K562 (cell line): Measurements from ENCODE around the gene OPN5. TPM values are rescaled to one million over a fixed set of nuclear protein-coding genes. Genes with fewer than 3 reads are reported as not detected.

Source experiments
- ATAC-seq: fragments of 200-7000 bp; cut with Tn5 transposase; 3 replicates; pipeline ENCODE4 v1.9.1; 2020; ENCODE audit warnings: moderate library complexity
- BruUV-seq: library from RNA; stranded (reverse); fragments of 400-500 nt; replicated peaks from 2 replicates; lab custom pipeline; 2021; lab: Mats Ljungman, UMichigan
- CTCF ChIA-PET: fragments of 300-600 bp; formaldehyde crosslinking; extraction: SDS; loops from one replicate; lab custom pipeline; 2021; ENCODE audit warnings: low intra/inter-chr PET ratio; lab: Yijun Ruan, JAX
- POLR2A ChIA-PET: fragments of 300-600, 350-650 bp; sonication (Branson Sonifier 250); formaldehyde crosslinking; extraction: SDS; loops from one replicate; lab custom pipeline; 2021; ENCODE audit warnings: antibody characterized with exemption, inconsistent platforms; lab: Yijun Ruan, JAX
- DNase-seq, 4 experiments: peaks; one replicate each; pipeline versions ENCODE4 v3.0.0 to v3.0.0-alpha.2; 2011 to 2018; ENCODE audit warnings: low spot score in 3 of 4, mixed read lengths in 3 of 4; ENCODE audit errors: extremely low read depth in 1 of 4
- FAIRE-seq: peaks from 2 replicates; lab custom pipeline; 2011; peaks lifted over from hg19 to GRCh38; lab: Jason Lieb, UNC
- H2AFZ ChIP-seq: 2 replicates; pipeline ENCODE4 v1.6.0; 2011; ENCODE audit warnings: low read depth, low read length, control low read depth, inconsistent platforms
- H3K27ac ChIP-seq: fragments of 200-600 bp; 3 replicates; pipeline ENCODE4 v1.8.0; 2011; ENCODE audit warnings: low read depth, mild to moderate bottlenecking, control low read depth, inconsistent platforms, low read length, moderate library complexity, mixed read lengths; ENCODE audit errors: extremely low read depth
- H3K27me3 ChIP-seq, 2 experiments: fragments of 300-600 bp in 1 of 2; 2 replicates in 1 of 2; 3 replicates in 1 of 2; pipeline versions ENCODE4 v1.6.0 to v1.8.0; 2011; ENCODE audit warnings: inconsistent platforms in 2 of 2, low read length in 2 of 2, mild to moderate bottlenecking in 1 of 2, mixed read lengths in 1 of 2, moderate library complexity in 1 of 2; ENCODE audit not compliant: control insufficient read depth in 2 of 2, insufficient read depth in 2 of 2
- H3K36me3 ChIP-seq: fragments of 300-600 bp; 3 replicates; pipeline ENCODE4 v1.8.0; 2011; ENCODE audit warnings: mild to moderate bottlenecking, low read length, inconsistent platforms; ENCODE audit not compliant: control insufficient read depth, insufficient read depth
- H3K4me1 ChIP-seq, 2 experiments: fragments of 200-600 bp in 1 of 2; replicated peaks in 1 of 2; 2 replicates in 1 of 2; 3 replicates in 1 of 2; pipeline versions ENCODE4 v1.5.1 to v1.8.0; 2011; ENCODE audit warnings: inconsistent platforms in 2 of 2, low read length in 2 of 2, mild to moderate bottlenecking in 1 of 2, mixed read lengths in 1 of 2, moderate library complexity in 1 of 2; ENCODE audit not compliant: control insufficient read depth in 2 of 2, insufficient read depth in 2 of 2
- H3K4me2 ChIP-seq: 2 replicates; pipeline ENCODE4 v1.6.1; 2011; ENCODE audit warnings: low read length, control low read depth, inconsistent platforms, mixed read lengths; ENCODE audit not compliant: insufficient read depth
- H3K4me3 ChIP-seq: fragments of 200-600 bp; sonication (generic), shearing (Covaris generic); 2 replicates; pipeline ENCODE4 v1.5.1; 2016; ENCODE audit warnings: control low read depth, inconsistent platforms
- H3K79me2 ChIP-seq: fragments of 200-600 bp; 3 replicates; pipeline ENCODE4 v1.8.0; 2011; ENCODE audit warnings: low read length, inconsistent platforms; ENCODE audit not compliant: control insufficient read depth, insufficient read depth
- H3K9ac ChIP-seq, 2 experiments: 2 replicates each; pipeline versions ENCODE4 v1.6.0 to v1.6.1; 2011; ENCODE audit warnings: low read depth in 2 of 2, low read length in 2 of 2, control low read depth in 1 of 2, inconsistent platforms in 1 of 2, mild to moderate bottlenecking in 1 of 2, mixed read lengths in 1 of 2; ENCODE audit not compliant: insufficient read depth in 1 of 2
- H3K9me1 ChIP-seq: one replicate; pipeline ENCODE4 v1.6.0; 2011; ENCODE audit warnings: inconsistent platforms, mild to moderate bottlenecking, low read length, moderate library complexity; ENCODE audit not compliant: control insufficient read depth, insufficient read depth
- H3K9me3 ChIP-seq: replicated peaks from 2 replicates; pipeline ENCODE4 v1.5.1; 2011; ENCODE audit warnings: low read depth, low read length, inconsistent platforms; ENCODE audit not compliant: control insufficient read depth, insufficient read depth
- H4K20me1 ChIP-seq: replicated peaks from 2 replicates; pipeline ENCODE4 v1.6.1; 2011; ENCODE audit warnings: low read length, inconsistent platforms, mixed read lengths; ENCODE audit not compliant: control insufficient read depth, insufficient read depth
- CBFB ChIP-seq: sonication (generic); formaldehyde crosslinking; IDR thresholded peaks from 2 replicates; pipeline ENCODE4 v1.4.0; 2020; ENCODE audit warnings: mild to moderate bottlenecking, missing genetic modification reagents
- HNRNPH1 ChIP-seq: fragments of 200-400 bp; formaldehyde crosslinking; optimal IDR thresholded peaks from 2 replicates; pipeline ENCODE3; 2017; ENCODE audit warnings: low read depth, mild to moderate bottlenecking, low read length, moderate library complexity
- MCM7 ChIP-seq, 2 experiments: fragments of 450-650 bp; IDR thresholded peaks; 2 replicates each; pipeline ENCODE4 v1.6.1; 2016 to 2018
- MYBL2 ChIP-seq, 2 experiments: fragments of 450-650 bp in 1 of 2; sonication (generic) in 1 of 2; formaldehyde crosslinking in 1 of 2; IDR thresholded peaks; 2 replicates each; pipeline versions ENCODE4 v1.6.1 to v1.8.1; 2017 to 2022; ENCODE audit warnings: borderline replicate concordance in 1 of 2, inconsistent platforms in 1 of 2, low read depth in 1 of 2, mild to moderate bottlenecking in 1 of 2, missing genetic modification reagents in 1 of 2, moderate library complexity in 1 of 2
- POLR3G ChIP-seq: IDR thresholded peaks from 2 replicates; pipeline ENCODE4 v1.6.1; 2011; ENCODE audit not compliant: insufficient read length, insufficient replicate concordance; ENCODE audit errors: extremely low read depth
- RBBP5 ChIP-seq: fragments of 200-600 bp; sonication (generic); IDR thresholded peaks from 2 replicates; pipeline ENCODE4 v1.6.1; 2012; ENCODE audit warnings: borderline replicate concordance, mild to moderate bottlenecking, low read length, control low read depth, inconsistent platforms; ENCODE audit not compliant: insufficient read depth, poor library complexity, severe bottlenecking
- in situ Hi-C: fragments of 300-500 bp; cut with MboI; formaldehyde crosslinking; loops from 4 replicates; pipeline ENCODE4 v1.15.0; 2018; ENCODE audit warnings: inconsistent platforms, mixed read lengths
- intact Hi-C: fragments of 100-400 bp; cut with micrococcal nuclease; formaldehyde crosslinking; loops from 2 replicates; pipeline ENCODE4 v1.14.2; 2022
- polyA plus RNA-seq, 8 experiments: library from polyadenylated mRNA; depleted of rRNA in 4 of 8; stranded (reverse) in 5 of 8; unstranded in 3 of 8; fragments of >200 nt; fragmentation: Nextera tagmentation in 2 of 8; fragmentation: Illumina TruSeq in 1 of 8; extraction: Ambion mirVana in 2 of 8; extraction: Trizol in 1 of 8; gene quantifications; 2 replicates each; pipeline versions ENCODE4 v1.2.1 to v1.2.3, GENCODE V29; 2011 to 2014; ENCODE audit warnings: inconsistent platforms in 1 of 8, missing spikeins in 1 of 8
- total RNA-seq, 7 experiments: library from RNA; depleted of rRNA in 6 of 7; stranded (reverse); fragments of >200 nt in 6 of 7; fragmentation: Illumina TruSeq in 2 of 7; extraction: Trizol in 2 of 7; gene quantifications; 2 replicates each; pipeline versions ENCODE4 v1.2.1 to v1.2.3, GENCODE V29; 2011 to 2021; ENCODE audit warnings: low replicate concordance in 1 of 7
- TF ChIP-seq, protein P1 (sequence below), 2 experiments: fragments of 150-350 bp in 1 of 2; IDR thresholded peaks; 2 replicates each; pipeline ENCODE4 v1.6.1; 2012 to 2016; ENCODE audit warnings: low read depth in 2 of 2, low read length in 2 of 2, mild to moderate bottlenecking in 1 of 2, moderate library complexity in 1 of 2
- TF ChIP-seq, protein P2 (sequence below): fragments of 250-450 bp; sonication (Bioruptor Pico); IDR thresholded peaks from 2 replicates; pipeline ENCODE4 v1.4.0; 2020; ENCODE audit warnings: borderline replicate concordance
- TF ChIP-seq, protein P3 (sequence below), 3 experiments: fragments of 200-800 bp in 1 of 3; sonication (Bioruptor generic) in 1 of 3; sonication (generic) in 1 of 3; formaldehyde crosslinking in 1 of 3; IDR thresholded peaks; 2 replicates each; pipeline versions ENCODE4 v1.6.1 to v1.8.0; 2016 to 2022; ENCODE audit warnings: mild to moderate bottlenecking in 2 of 3, missing compliant biosample characterization in 2 of 3, missing genetic modification characterization in 2 of 3, missing genetic modification reagents in 1 of 3

OPN5 gene
- total and polyA plus RNA-seq, 9 of the 15 experiments (the other 6 are each of a cell fraction or from before 2014, with no cell fraction given) = not detected

- TF ChIP-seq, protein P1, sequence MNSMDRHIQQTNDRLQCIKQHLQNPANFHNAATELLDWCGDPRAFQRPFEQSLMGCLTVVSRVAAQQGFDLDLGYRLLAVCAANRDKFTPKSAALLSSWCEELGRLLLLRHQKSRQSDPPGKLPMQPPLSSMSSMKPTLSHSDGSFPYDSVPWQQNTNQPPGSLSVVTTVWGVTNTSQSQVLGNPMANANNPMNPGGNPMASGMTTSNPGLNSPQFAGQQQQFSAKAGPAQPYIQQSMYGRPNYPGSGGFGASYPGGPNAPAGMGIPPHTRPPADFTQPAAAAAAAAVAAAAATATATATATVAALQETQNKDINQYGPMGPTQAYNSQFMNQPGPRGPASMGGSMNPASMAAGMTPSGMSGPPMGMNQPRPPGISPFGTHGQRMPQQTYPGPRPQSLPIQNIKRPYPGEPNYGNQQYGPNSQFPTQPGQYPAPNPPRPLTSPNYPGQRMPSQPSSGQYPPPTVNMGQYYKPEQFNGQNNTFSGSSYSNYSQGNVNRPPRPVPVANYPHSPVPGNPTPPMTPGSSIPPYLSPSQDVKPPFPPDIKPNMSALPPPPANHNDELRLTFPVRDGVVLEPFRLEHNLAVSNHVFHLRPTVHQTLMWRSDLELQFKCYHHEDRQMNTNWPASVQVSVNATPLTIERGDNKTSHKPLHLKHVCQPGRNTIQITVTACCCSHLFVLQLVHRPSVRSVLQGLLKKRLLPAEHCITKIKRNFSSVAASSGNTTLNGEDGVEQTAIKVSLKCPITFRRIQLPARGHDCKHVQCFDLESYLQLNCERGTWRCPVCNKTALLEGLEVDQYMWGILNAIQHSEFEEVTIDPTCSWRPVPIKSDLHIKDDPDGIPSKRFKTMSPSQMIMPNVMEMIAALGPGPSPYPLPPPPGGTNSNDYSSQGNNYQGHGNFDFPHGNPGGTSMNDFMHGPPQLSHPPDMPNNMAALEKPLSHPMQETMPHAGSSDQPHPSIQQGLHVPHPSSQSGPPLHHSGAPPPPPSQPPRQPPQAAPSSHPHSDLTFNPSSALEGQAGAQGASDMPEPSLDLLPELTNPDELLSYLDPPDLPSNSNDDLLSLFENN (IDR thresholded peaks at IDR 0.05; ENCODE audit: low read depth in 2 of 2, low read length in 2 of 2) = no peak
Measured at GRCh38 chr6:47767102-47767501, 14.7 kb upstream of the OPN5 start (continued).

DNA sequence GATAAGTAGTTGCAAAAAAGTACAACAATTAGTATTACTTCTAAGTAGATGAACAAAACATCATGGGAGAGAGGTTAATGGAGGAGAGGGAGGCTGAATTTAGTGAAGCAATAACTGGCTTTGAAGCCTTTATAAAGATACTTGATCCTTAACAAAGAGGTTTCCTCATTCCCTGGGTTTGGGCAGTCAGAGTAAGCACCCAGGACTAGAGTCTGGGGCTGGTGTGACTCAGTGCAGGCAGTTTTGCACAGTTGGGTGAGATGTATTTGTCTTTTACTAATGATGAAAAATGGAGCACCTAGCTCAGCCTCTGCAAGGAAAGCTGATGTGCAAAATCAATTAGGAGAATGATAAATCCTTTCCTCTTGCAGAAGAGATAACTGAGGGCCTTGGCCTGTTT is 11.8 kb upstream of the OPN5 start:
- BruUV-seq = no TSS peak
- H4K20me1 ChIP-seq = no peaks in the 10 kb centered on the region
- CTCF ChIA-PET = no interaction called here
- TF ChIP-seq RBBP5 (no peak), CBFB (no peak), HNRNPH1 (no peak), MCM7 (IDR thresholded peaks at IDR 0.05) (no peak), POLR3G (no peak), MYBL2 (IDR thresholded peaks at IDR 0.05; ENCODE audit: low read depth) (no peak), MYBL2 (CRISPR knock-in tag; IDR thresholded peaks at IDR 0.05; ENCODE audit: borderline replicate concordance) (no peak)
- TF ChIP-seq, protein P2, sequence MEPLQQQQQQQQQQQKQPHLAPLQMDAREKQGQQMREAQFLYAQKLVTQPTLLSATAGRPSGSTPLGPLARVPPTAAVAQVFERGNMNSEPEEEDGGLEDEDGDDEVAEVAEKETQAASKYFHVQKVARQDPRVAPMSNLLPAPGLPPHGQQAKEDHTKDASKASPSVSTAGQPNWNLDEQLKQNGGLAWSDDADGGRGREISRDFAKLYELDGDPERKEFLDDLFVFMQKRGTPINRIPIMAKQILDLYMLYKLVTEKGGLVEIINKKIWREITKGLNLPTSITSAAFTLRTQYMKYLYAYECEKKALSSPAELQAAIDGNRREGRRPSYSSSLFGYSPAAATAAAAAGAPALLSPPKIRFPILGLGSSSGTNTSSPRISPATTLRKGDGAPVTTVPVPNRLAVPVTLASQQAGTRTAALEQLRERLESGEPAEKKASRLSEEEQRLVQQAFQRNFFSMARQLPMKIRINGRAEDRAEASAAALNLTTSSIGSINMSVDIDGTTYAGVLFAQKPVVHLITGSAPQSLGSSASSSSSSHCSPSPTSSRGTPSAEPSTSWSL (CRISPR knock-in tag) = no peak
- TF ChIP-seq, protein P3, sequence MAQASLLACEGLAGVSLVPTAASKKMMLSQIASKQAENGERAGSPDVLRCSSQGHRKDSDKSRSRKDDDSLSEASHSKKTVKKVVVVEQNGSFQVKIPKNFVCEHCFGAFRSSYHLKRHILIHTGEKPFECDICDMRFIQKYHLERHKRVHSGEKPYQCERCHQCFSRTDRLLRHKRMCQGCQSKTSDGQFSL (CRISPR knock-in tag; IDR thresholded peaks at IDR 0.05) = no peak
- TF ChIP-seq, protein P3 (tag; IDR thresholded peaks at IDR 0.05) = no peak

More for the DNA sequence above, 11.8 kb upstream of the OPN5 start:
- no peaks in the 10 kb centered on the region for H3K9me1 ChIP-seq
- H2AFZ ChIP-seq = no peak overlapping the region
- H3K9ac ChIP-seq = no peak overlapping the region
- no peak overlapping the region for H3K4me2 ChIP-seq
- in situ Hi-C loops = loop anchor here (10.0 kb wide), 1 partner anchor 135 kb away; no protein-coding TSS in a partner anchor
- H3K4me1 ChIP-seq = no peaks in the 10 kb centered on the region
- H3K27ac ChIP-seq = no peak overlapping the region
- ATAC-seq = no peak
- POLR2A ChIA-PET = no interaction called here
- FAIRE-seq = no peak
- no peak for DNase-seq
- no peaks in the 10 kb centered on the region for H3K79me2 ChIP-seq
- no peaks in the 10 kb centered on the region for H3K27me3 ChIP-seq
- no peaks in the 10 kb centered on the region for H3K36me3 ChIP-seq
- no peaks in the 10 kb centered on the region for H3K9me3 ChIP-seq
- H3K4me3 ChIP-seq = no peak overlapping the region
- intact Hi-C loops = no loop called here
